ENCODE data around the gene ATP6V1E1.

The ATP6V1E1 gene

DNA sequence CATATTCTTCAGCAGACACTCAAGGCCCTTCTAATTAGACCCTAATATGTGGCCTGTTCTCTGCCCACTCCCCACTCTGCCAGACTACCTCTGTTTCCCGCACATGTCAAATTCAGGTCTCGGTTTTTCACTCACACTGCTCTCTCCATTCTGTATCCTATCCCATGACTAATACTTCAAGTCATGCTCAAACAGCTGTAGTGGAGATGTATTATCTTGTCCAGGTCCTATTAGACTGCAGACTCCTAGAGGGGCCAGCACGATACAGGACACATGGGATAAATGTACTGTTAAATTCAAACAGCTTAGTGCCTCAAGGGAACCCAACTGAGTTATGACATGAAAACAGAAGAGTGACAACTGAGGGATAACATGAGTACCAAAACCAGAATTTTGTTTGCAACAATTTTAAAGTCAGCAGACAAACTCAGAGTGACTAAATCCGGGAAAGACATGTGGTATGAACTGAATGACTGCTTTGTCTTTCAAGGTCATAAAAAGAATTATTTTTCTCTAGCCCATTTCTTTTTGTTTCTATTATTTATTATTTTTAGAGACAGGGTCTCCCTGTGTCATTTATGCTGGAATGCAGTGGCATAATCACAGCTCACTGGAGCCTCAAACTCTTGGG, 20.5 kb downstream of the ATP6V1E1 start:
- ATAC-seq, result no peak
- TF ChIP-seq ARNTL (CRISPR knock-in tag; IDR thresholded peaks at IDR 0.05; ENCODE audit: borderline replicate concordance, low read depth) (no peak), BACH2 (CRISPR knock-in tag; IDR thresholded peaks at IDR 0.05; ENCODE audit: borderline replicate concordance) (no peak)

- TF ChIP-seq SNAI2 (CRISPR knock-in tag; IDR thresholded peaks at IDR 0.05) (no peak), ZFP3 (CRISPR knock-in tag; IDR thresholded peaks at IDR 0.05) (no peak), OSR1 (CRISPR knock-in tag; IDR thresholded peaks at IDR 0.05) (no peak), POU6F1 (CRISPR knock-in tag; IDR thresholded peaks at IDR 0.05; ENCODE audit: borderline replicate concordance, low read depth) (no peak), ARNTL (CRISPR knock-in tag; IDR thresholded peaks at IDR 0.05; ENCODE audit: borderline replicate concordance, low read depth) (no peak), ESRRG (CRISPR knock-in tag; IDR thresholded peaks at IDR 0.05) (no peak), ZNF70 (CRISPR knock-in tag; IDR thresholded peaks at IDR 0.05) (no peak), ZC3H10 (CRISPR knock-in tag; IDR thresholded peaks at IDR 0.05) (no peak), CSDC2 (CRISPR knock-in tag; IDR thresholded peaks at IDR 0.05) (no peak), ZNF565 (CRISPR knock-in tag; conservative IDR thresholded peaks at IDR 0.05; ENCODE audit: low read depth) (no peak), PPARA (CRISPR knock-in tag; IDR thresholded peaks at IDR 0.05; ENCODE audit: borderline replicate concordance) (no peak), CSRNP3 (CRISPR knock-in tag; IDR thresholded peaks at IDR 0.05) (no peak), PATZ1 (CRISPR knock-in tag; IDR thresholded peaks at IDR 0.05; ENCODE audit: borderline replicate concordance) (no peak), ZFP30 (CRISPR knock-in tag; IDR thresholded peaks at IDR 0.05) (no peak), TCF4 (CRISPR knock-in tag; IDR thresholded peaks at IDR 0.05; ENCODE audit: borderline replicate concordance) (no peak), BACH2 (CRISPR knock-in tag; IDR thresholded peaks at IDR 0.05; ENCODE audit: borderline replicate concordance) (no peak), ZNF8 (CRISPR knock-in tag; IDR thresholded peaks at IDR 0.05) (no peak), TOX (CRISPR knock-in tag; IDR thresholded peaks at IDR 0.05; ENCODE audit: borderline replicate concordance) (no peak)
- TF ChIP-seq, protein P1, sequence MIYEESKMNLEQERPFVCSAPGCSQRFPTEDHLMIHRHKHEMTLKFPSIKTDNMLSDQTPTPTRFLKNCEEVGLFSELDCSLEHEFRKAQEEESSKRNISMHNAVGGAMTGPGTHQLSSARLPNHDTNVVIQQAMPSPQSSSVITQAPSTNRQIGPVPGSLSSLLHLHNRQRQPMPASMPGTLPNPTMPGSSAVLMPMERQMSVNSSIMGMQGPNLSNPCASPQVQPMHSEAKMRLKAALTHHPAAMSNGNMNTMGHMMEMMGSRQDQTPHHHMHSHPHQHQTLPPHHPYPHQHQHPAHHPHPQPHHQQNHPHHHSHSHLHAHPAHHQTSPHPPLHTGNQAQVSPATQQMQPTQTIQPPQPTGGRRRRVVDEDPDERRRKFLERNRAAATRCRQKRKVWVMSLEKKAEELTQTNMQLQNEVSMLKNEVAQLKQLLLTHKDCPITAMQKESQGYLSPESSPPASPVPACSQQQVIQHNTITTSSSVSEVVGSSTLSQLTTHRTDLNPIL (CRISPR knock-in tag; IDR thresholded peaks at IDR 0.05; ENCODE audit: low read depth), result no peak
- TF ChIP-seq, protein P2, sequence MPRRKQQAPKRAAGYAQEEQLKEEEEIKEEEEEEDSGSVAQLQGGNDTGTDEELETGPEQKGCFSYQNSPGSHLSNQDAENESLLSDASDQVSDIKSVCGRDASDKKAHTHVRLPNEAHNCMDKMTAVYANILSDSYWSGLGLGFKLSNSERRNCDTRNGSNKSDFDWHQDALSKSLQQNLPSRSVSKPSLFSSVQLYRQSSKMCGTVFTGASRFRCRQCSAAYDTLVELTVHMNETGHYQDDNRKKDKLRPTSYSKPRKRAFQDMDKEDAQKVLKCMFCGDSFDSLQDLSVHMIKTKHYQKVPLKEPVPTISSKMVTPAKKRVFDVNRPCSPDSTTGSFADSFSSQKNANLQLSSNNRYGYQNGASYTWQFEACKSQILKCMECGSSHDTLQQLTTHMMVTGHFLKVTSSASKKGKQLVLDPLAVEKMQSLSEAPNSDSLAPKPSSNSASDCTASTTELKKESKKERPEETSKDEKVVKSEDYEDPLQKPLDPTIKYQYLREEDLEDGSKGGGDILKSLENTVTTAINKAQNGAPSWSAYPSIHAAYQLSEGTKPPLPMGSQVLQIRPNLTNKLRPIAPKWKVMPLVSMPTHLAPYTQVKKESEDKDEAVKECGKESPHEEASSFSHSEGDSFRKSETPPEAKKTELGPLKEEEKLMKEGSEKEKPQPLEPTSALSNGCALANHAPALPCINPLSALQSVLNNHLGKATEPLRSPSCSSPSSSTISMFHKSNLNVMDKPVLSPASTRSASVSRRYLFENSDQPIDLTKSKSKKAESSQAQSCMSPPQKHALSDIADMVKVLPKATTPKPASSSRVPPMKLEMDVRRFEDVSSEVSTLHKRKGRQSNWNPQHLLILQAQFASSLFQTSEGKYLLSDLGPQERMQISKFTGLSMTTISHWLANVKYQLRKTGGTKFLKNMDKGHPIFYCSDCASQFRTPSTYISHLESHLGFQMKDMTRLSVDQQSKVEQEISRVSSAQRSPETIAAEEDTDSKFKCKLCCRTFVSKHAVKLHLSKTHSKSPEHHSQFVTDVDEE (CRISPR knock-in tag; IDR thresholded peaks at IDR 0.05), result no peak
- no peak for ATAC-seq
Measured at GRCh38 chr22:17606496-17606895, 22.1 kb downstream of the ATP6V1E1 start.

- no peak for ATAC-seq
- TF ChIP-seq POU6F1 (CRISPR knock-in tag; IDR thresholded peaks at IDR 0.05; ENCODE audit: borderline replicate concordance, low read depth) (no peak), ARNTL (CRISPR knock-in tag; IDR thresholded peaks at IDR 0.05; ENCODE audit: borderline replicate concordance, low read depth) (no peak), ZNF8 (CRISPR knock-in tag; IDR thresholded peaks at IDR 0.05) (no peak)
Measured at GRCh38 chr22:17603668-17604067, 24.9 kb downstream of the ATP6V1E1 start.

Data from SK-N-SH treated with all-trans-retinoic acid at 6 μM for 48 hours (cell line).